Islet of Langerhans (tissue), 1 donor: ENCODE results near the gene PSD2.

Experiments
- FAIRE-seq: peaks from one replicate; lab custom pipeline; 2011; peaks lifted over from hg19 to GRCh38; lab: Jason Lieb, UNC

Gene PSD2

GRCh38 chr5:139763280-139763929 lies 32.2 kb upstream of the PSD2 start:
- no peak for FAIRE-seq

DNA sequence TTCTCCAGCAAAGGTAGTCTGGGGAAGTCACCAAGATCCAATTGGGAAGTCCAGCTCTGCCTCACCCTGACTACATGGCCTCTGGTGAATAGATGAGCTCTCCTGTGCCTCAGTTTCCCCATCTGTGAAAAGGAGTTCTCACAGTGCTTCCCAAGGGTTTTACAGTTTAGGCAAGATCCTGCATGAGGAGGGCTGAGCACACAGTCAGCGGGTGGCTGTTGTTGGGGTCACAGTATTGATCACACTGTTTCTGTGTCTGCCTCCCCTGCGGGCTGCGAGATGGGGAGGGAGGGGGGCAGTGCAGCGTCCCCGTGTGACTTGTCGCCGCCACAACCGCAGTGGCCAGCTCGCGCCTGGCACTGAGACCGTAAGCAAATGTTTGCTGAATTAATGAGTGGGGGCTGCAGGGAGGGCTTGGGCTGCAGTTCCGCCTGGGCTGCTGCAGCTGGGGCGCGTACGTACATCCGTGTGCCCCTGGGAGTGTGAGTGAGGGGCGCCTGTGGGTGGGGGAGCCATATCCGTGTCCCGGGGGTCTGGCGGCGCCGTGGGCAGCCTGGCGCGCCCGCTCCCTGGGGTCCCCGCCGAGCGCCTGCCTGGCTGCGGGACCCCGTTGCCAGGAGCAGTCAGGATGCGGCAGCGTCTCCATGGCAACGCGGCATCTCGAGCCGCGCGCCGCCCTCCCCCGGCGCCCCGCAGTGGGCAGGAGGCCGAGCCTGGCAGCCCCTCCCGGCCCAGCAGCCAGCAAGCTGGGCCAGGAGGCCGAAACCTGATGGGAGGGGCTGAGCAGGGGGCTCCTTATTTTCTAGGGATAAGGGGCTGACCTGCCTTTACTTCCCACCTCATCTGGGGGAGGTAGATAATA lies 31.4 kb upstream of the PSD2 start:
- no peak for FAIRE-seq

DNA sequence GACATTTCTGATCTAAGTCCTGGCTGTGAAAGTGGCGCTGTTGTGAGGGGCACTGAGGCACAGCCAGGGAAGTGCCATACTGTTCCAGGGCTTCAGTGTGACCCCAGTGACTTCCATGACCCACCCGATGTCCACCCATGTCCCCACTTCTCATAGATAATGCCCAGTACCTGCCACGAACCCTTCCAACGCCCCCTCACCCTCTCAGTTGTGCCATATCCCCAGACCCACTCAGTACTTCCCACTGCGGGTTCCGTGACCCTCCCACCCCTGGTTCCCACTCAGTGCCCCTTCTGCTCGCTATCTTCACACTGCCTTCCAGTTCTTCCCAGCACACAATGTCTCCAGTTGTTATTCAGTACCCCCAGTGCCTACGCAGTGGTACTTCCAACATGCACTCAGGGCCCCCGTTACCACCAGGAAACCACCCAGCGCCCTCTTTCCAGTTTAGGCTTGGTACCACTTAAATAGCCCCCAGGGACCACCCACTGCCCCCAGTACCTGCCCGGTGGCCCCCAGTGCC lies 30.7 kb upstream of the PSD2 start:
- FAIRE-seq: no peak

- FAIRE-seq: no peak
Measured at GRCh38 chr5:139765409-139766217, 30.0 kb upstream of the PSD2 start.

DNA sequence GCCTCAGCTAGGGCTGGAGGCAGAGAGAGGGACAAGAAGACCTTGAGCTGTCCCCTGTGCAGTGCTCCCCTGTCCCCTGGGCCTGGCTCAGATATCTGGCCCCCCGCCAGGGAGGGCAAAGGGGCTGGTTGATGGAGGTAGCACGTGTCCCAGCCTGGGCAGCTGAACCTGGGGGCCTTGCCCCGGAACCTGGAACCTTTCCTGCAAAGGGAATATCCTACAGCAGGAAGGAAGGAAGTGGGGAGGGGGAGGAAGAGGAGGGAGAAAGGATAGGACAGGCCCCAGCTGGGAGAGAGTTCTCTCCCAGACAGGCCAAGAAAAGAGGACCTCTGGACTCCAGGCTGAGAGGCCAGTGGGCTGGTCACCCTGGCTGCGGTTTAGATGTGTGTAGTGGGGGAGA lies 27.6 kb upstream of the PSD2 start:
- FAIRE-seq: no peak

DNA sequence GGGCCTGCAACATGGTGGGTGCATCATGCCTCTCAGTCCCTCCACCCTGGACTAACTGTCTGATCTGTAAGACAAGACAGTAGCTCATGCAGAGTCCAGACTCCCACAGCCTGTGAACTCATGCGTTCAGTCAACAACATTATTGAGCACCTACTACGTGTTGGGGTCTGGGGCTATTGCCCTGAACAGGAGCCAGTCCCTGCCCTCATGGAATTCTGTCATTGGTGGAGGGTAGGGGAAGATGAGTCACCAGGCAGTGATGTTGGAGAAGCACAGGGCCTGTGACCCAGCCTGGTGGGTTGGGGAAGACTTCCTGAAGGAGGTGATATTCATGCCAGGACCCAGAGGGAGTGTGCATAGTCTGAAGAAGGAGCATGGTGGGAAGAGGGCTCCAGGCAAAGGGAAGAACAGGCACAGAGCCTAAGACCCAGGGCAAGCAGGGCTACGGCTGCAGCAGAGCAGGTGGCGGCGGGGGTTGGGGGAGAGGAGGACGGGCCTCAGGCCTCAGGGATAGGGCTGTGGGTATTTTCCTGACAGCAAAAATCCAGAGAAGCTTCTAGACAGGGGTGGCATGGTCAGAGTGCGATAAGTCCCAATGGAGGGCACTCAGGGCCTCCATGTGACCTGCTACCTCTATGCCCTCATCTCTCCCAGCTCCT lies 26.7 kb upstream of the PSD2 start:
- no peak for FAIRE-seq

- no peak for FAIRE-seq
Measured at GRCh38 chr5:139769477-139769876, 26.1 kb upstream of the PSD2 start.

GRCh38 chr5:139770722-139771121 lies 24.9 kb upstream of the PSD2 start:
- no peak for FAIRE-seq

- no peak for FAIRE-seq
Measured at GRCh38 chr5:139772089-139772791, 23.4 kb upstream of the PSD2 start.

DNA sequence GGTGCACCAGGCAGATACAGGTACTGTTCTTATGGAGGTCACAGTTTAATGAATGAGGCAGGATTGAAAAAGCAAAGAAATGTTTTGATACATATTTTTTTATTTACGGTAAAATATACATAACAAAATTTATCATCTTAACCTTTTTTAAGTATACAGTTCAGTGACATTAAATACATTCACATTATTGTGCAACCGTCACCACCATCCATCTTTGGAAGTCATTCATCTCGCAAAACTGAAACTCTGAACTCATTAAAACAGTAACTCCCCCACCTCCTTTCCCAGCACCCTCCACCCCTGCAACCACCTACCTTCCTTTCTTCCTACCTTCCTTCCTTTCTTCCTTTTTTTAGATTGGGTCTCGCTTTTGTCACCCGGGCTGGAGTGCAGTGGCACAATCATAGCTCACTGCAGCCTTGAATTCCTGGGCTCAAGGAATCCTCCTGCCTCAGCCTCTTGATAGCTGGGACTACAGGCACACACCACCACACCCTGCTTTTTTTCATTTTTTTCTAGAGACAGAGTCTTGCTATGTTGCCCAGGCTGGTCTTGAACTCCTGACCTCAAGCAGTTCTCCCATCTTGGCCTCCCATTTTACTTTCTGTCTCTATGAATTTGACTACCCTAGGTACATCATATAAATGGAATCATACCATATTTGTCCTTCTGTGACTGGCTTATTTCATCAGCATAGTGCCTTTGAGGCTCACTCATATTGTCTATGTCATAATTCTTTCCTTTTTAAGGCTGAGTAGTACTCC lies 22.5 kb upstream of the PSD2 start:
- FAIRE-seq: no peak

DNA sequence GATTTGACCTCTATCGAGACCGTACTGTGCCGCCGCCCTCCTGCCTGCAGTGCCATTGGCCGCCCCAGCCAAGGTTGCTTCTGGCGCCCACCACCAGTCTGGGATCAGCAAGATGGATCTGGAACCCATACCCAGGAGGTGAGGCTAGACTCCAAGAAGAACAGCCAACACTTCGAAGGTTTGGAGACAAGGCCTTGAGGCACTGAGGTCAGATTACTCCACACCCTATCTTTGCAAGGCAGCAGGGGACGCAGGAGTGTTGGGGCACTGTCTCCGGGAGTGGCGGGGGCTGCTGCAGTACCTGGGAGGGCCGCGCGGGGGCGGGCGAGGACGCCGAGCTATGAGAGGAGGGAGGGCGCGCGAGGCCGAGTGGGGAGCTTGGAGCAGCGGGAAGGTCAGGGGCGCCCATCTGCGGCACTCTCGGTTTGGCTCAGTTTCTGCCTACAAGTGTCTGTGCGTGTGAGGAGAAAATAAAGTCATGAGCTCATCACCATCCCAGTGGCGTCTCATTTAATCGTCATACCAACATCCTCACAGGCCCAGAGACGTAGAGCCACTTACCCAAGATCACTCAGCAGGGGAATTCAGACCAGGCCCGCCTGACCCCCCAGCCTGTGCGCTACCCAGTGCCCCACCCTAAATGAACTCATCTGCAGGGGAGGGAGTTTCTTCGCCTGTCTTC lies 20.5 kb upstream of the PSD2 start:
- no peak for FAIRE-seq

DNA sequence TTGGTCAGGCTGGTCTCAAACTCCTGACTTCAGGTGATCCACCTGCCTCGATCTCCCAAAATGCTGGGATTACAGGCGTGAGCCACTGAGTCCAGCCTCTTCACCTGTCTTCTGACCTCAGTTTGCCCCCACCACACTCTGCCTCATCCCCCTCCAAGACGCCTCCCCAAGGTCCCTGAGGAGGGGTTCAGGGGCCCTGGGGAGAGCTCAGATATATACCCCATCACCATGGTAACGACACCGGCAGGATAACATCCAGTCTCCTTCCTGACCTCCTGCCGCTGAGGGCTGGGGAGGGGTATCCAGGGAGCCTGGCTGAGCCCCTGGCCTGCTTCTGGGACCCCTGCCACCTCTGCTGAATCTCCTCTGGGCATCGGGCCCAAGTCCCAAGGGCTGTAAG lies 19.7 kb upstream of the PSD2 start:
- no peak for FAIRE-seq

GRCh38 chr5:139776861-139777260 lies 18.7 kb upstream of the PSD2 start:
- FAIRE-seq: no peak

- no peak for FAIRE-seq
Measured at GRCh38 chr5:139783436-139783965, 12.1 kb upstream of the PSD2 start.

GRCh38 chr5:139784488-139784887 lies 11.1 kb upstream of the PSD2 start:
- no peak for FAIRE-seq

DNA sequence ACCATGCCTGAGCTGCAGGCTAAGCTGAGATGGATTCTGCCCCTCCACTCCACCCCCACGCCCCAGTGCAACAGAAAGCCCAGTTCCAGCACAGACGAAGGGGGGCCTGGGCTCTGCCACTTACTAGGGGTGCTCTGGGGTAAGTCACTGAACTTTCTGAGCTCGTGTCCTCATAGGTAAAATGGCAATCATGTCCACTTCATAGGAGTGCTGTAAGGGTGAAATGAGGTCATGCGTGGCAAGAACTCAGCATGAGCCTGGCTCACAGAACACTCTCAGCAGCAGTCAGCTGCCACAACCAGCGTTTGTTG lies 8.4 kb upstream of the PSD2 start:
- FAIRE-seq: no peak

- FAIRE-seq: no peak
Measured at GRCh38 chr5:139787568-139788293, 7.9 kb upstream of the PSD2 start.

- FAIRE-seq: no peak
Measured at GRCh38 chr5:139788294-139788910, 7.2 kb upstream of the PSD2 start.
